ENCODE data around the gene SETBP1. TPM values are rescaled to one million over a fixed set of nuclear protein-coding genes. Genes with fewer than 3 reads are reported as not detected.

SETBP1 gene
- total RNA-seq, 1 experiment from 2014 or later: 4.0 TPM

DNA sequence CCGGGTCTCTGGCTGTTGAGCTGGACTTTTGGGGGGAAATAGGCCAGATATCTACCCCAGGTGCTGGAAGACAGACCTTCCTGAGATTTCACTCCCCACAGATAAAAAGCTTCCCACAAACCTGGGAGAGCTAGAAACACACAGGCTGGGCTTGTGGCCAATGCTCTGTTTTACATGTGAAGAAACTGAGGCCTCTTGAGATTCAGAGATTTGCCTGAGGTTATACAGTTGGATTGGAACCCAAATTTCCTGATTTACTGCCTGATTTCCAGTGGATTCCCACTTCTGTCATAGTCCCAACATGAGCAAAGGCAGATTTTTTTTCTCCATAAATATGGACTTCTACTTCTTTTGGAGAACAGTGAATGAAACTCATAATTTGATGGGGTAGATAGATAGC, 360.2 kb downstream of the SETBP1 start:
- Mint-ChIP-seq H3K4me1 (ENCODE audit: low read depth, unreplicated experiment) (no peaks in the 10 kb centered on the region), H3K4me3 (ENCODE audit: unreplicated experiment) (no peak overlapping the region), H3K36me3 (ENCODE audit: insufficient read depth, unreplicated experiment) (no peaks in the 10 kb centered on the region), H3K27ac (ENCODE audit: unreplicated experiment) (no peak overlapping the region), H3K9me3 (ENCODE audit: unreplicated experiment) (no peaks in the 10 kb centered on the region), H3K27me3 (ENCODE audit: insufficient read depth, unreplicated experiment) (no peaks in the 10 kb centered on the region)
- Histone ChIP-seq H3K36me3 (ENCODE audit: control insufficient read depth, insufficient read depth, low read length) (no peaks in the 10 kb centered on the region), H3K4me1 (no peaks in the 10 kb centered on the region), H3K4me3 (ENCODE audit: low read depth, low read length) (no peak overlapping the region), H3K9me3 (no peaks in the 10 kb centered on the region), H3K27me3 (replicated peaks; ENCODE audit: control insufficient read depth, insufficient read depth, low read length) (no peaks in the 10 kb centered on the region)
- CTCF ChIA-PET: no interaction called here
- BruUV-seq (replicated peaks): no TSS peak
- DNase-seq: no peak
- intact Hi-C loops (cut with micrococcal nuclease; ENCODE audit: unreplicated experiment): no loop called here
- POLR2A ChIA-PET: no interaction called here
- no peak for TF ChIP-seq CTCF (IDR thresholded peaks at IDR 0.05; ENCODE audit: insufficient read depth in 1 of 2, low read depth in 1 of 2, low read length in 1 of 2, severe bottlenecking in 1 of 2, unreplicated experiment in 1 of 2)

DNA sequence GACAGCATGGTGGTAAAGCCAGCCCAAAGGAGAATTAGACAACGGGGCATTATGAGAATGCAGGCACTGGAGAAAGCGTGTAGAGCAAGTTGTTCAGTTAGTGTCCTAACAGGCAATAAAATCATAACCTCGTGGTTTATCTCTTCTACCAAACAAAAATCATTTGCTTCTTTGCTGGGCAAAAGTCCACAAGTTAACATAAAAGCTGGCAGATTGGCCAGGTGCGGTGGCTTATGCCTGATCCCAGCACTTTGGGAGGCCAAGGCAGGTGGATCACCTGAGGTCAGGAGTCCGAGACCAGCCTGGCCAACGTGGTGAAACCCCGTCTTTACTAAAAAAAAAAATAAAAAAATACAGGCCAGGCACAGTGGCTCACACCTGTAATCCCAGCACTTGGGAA, 364.1 kb downstream of the SETBP1 start:
- BruUV-seq (replicated peaks): no TSS peak
- ChIA-PET CTCF (no interaction called here), POLR2A (no interaction called here)
- Histone ChIP-seq H3K27me3 (replicated peaks; ENCODE audit: control insufficient read depth, insufficient read depth, low read length) (no peaks in the 10 kb centered on the region), H3K4me3 (ENCODE audit: low read depth, low read length) (no peak overlapping the region), H3K4me1 (no peaks in the 10 kb centered on the region), H3K9me3 (no peaks in the 10 kb centered on the region), H3K36me3 (ENCODE audit: control insufficient read depth, insufficient read depth, low read length) (no peaks in the 10 kb centered on the region)
- Mint-ChIP-seq H3K4me3 (ENCODE audit: unreplicated experiment) (no peak overlapping the region), H3K36me3 (ENCODE audit: insufficient read depth, unreplicated experiment) (no peaks in the 10 kb centered on the region), H3K27me3 (ENCODE audit: insufficient read depth, unreplicated experiment) (no peaks in the 10 kb centered on the region), H3K27ac (ENCODE audit: unreplicated experiment) (no peak overlapping the region), H3K4me1 (ENCODE audit: low read depth, unreplicated experiment) (no peaks in the 10 kb centered on the region), H3K9me3 (ENCODE audit: unreplicated experiment) (no peaks in the 10 kb centered on the region)
- intact Hi-C loops (cut with micrococcal nuclease; ENCODE audit: unreplicated experiment): no loop called here
- no peak for DNase-seq
- TF ChIP-seq CTCF (IDR thresholded peaks at IDR 0.05; ENCODE audit: insufficient read depth in 1 of 2, low read depth in 1 of 2, low read length in 1 of 2, severe bottlenecking in 1 of 2, unreplicated experiment in 1 of 2): no peak

- Histone ChIP-seq H3K27me3 (replicated peaks; ENCODE audit: control insufficient read depth, insufficient read depth, low read length) (no peaks in the 10 kb centered on the region), H3K36me3 (ENCODE audit: control insufficient read depth, insufficient read depth, low read length) (no peaks in the 10 kb centered on the region), H3K9me3 (no peaks in the 10 kb centered on the region), H3K4me1 (no peaks in the 10 kb centered on the region), H3K4me3 (ENCODE audit: low read depth, low read length) (no peak overlapping the region)
- Mint-ChIP-seq H3K27me3 (ENCODE audit: insufficient read depth, unreplicated experiment) (no peaks in the 10 kb centered on the region), H3K4me3 (ENCODE audit: unreplicated experiment) (no peak overlapping the region), H3K9me3 (ENCODE audit: unreplicated experiment) (no peaks in the 10 kb centered on the region), H3K27ac (ENCODE audit: unreplicated experiment) (no peak overlapping the region), H3K36me3 (ENCODE audit: insufficient read depth, unreplicated experiment) (no peaks in the 10 kb centered on the region), H3K4me1 (ENCODE audit: low read depth, unreplicated experiment) (no peaks in the 10 kb centered on the region)
- no TSS peak for BruUV-seq (replicated peaks)
- ChIA-PET CTCF (no interaction called here), POLR2A (no interaction called here)
- no peak for TF ChIP-seq CTCF (IDR thresholded peaks at IDR 0.05; ENCODE audit: insufficient read depth in 1 of 2, low read depth in 1 of 2, low read length in 1 of 2, severe bottlenecking in 1 of 2, unreplicated experiment in 1 of 2)
- intact Hi-C loops (cut with micrococcal nuclease; ENCODE audit: unreplicated experiment): no loop called here
- no peak for DNase-seq
These were observed 365.5 kb downstream of the SETBP1 start for GRCh38 chr18:45046228-45046627.
